Gastrocnemius medialis (tissue), 4 donors: ENCODE results near the gene USB1. TPM values are rescaled to one million over a fixed set of nuclear protein-coding genes. Genes with fewer than 3 reads are reported as not detected.

Experiments
- ATAC-seq, 2 donors: fragments of 150-250 bp; one replicate each; pipeline ENCODE4 v1.9.1; 2016
- DNase-seq, 2 donors: peaks; one replicate each; pipeline ENCODE4 v3.0.0-alpha.2; 2019
- H3K27ac ChIP-seq, 4 donors: fragments of 200-600 bp; sonication (generic); 1 replicate in 1 of 4; 2 replicates in 3 of 4; pipeline ENCODE4 v1.5.1; 2016 to 2018; ENCODE audit warnings: mild to moderate bottlenecking in 2 of 4, moderate library complexity in 1 of 4
- H3K27me3 ChIP-seq, 3 donors: fragments of 200-600 bp; sonication (generic) in 2 of 3; 1 replicate in 1 of 3; 2 replicates in 2 of 3; pipeline versions ENCODE4 v1.5.1 to v1.6.0; 2016 to 2019; ENCODE audit warnings: mild to moderate bottlenecking in 1 of 3, moderate library complexity in 1 of 3
- H3K36me3 ChIP-seq, 2 donors: fragments of 200-600 bp; sonication (generic) in 1 of 2; one replicate each; pipeline ENCODE4 v1.5.1; 2017 to 2018
- H3K4me1 ChIP-seq, 2 donors: fragments of 200-600 bp; sonication (generic) in 1 of 2; one replicate each; pipeline ENCODE4 v1.5.1; 2016 to 2017; ENCODE audit warnings: mild to moderate bottlenecking in 2 of 2
- H3K4me3 ChIP-seq, 4 donors: fragments of 200-600 bp; sonication (generic) in 3 of 4; 1 replicate in 1 of 4; 2 replicates in 3 of 4; pipeline ENCODE4 v1.5.1; 2016 to 2019; ENCODE audit warnings: mild to moderate bottlenecking in 2 of 4
- H3K9me3 ChIP-seq, 3 donors: fragments of 200-600 bp; sonication (generic) in 2 of 3; 1 replicate in 1 of 3; 2 replicates in 2 of 3; pipeline ENCODE4 v1.5.1; 2016 to 2019
- POLR2A ChIP-seq, 2 donors: fragments of 450-650 bp; IDR thresholded peaks; one replicate each; pipeline ENCODE4 v1.6.1; 2017; ENCODE audit warnings: antibody characterized with exemption in 2 of 2, mild to moderate bottlenecking in 2 of 2, moderate library complexity in 2 of 2
- in situ Hi-C, 4 donors: fragments of 200-750 bp; cut with MboI; loops; one replicate each; pipeline versions ENCODE4 v1.15.0 to v1.8.0; 2017; ENCODE audit warnings: low sequenced_read_pairs in 4 of 4
- intact Hi-C: fragments of 100-400 bp; cut with DNase I; formaldehyde crosslinking; loops from one replicate; pipeline ENCODE4 v1.15.1; 2023; ENCODE audit warnings: low total_unique reads
- total RNA-seq, 4 donors: library from RNA; depleted of rRNA; stranded (reverse); fragments of >200 nt; gene quantifications; one replicate each; pipeline versions ENCODE4 v1.1.0 to v1.2.3, GENCODE V29; 2016
- TF ChIP-seq, protein P1 (sequence below), 5 experiments: fragments of 450-650 bp in 3 of 5; fragments of 200-600 bp in 2 of 5; sonication (generic) in 2 of 5; IDR thresholded peaks in 4 of 5; conservative IDR thresholded peaks in 1 of 5; 1 replicate in 4 of 5; 2 replicates in 1 of 5; pipeline ENCODE4 v1.5.1; 2016 to 2019; ENCODE audit warnings: antibody characterized with exemption in 5 of 5, mild to moderate bottlenecking in 3 of 5, moderate library complexity in 3 of 5

Gene USB1
- total RNA-seq, 4 donors from 2014 or later, result 5.7 to 31.2 (median 15.9) TPM

GRCh38 chr16:58039829-58040495 is 38.8 kb downstream of the USB1 start:
- H3K9me3 ChIP-seq, result no peaks in the 10 kb centered on the region
- H3K27ac ChIP-seq, result no peak overlapping the region
- H3K27me3 ChIP-seq, result no peaks in the 10 kb centered on the region
- H3K4me3 ChIP-seq, result no peak overlapping the region
- H3K36me3 ChIP-seq, result peaks cover 0 to 18% of the 10 kb centered on the region in 2 donors
- no peak for DNase-seq
- no peak for ATAC-seq
- H3K4me1 ChIP-seq, result peaks cover 12% of the 10 kb centered on the region in 2 donors
- TF ChIP-seq POLR2A (IDR thresholded peaks at IDR 0.05), result no peak
- TF ChIP-seq, protein P1, sequence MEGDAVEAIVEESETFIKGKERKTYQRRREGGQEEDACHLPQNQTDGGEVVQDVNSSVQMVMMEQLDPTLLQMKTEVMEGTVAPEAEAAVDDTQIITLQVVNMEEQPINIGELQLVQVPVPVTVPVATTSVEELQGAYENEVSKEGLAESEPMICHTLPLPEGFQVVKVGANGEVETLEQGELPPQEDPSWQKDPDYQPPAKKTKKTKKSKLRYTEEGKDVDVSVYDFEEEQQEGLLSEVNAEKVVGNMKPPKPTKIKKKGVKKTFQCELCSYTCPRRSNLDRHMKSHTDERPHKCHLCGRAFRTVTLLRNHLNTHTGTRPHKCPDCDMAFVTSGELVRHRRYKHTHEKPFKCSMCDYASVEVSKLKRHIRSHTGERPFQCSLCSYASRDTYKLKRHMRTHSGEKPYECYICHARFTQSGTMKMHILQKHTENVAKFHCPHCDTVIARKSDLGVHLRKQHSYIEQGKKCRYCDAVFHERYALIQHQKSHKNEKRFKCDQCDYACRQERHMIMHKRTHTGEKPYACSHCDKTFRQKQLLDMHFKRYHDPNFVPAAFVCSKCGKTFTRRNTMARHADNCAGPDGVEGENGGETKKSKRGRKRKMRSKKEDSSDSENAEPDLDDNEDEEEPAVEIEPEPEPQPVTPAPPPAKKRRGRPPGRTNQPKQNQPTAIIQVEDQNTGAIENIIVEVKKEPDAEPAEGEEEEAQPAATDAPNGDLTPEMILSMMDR (IDR thresholded peaks at IDR 0.05 in 4 of 5, conservative IDR thresholded peaks at IDR 0.05 in 1 of 5), result no peak
- in situ Hi-C loops (no loop called here), intact Hi-C loops (no loop called here)

DNA sequence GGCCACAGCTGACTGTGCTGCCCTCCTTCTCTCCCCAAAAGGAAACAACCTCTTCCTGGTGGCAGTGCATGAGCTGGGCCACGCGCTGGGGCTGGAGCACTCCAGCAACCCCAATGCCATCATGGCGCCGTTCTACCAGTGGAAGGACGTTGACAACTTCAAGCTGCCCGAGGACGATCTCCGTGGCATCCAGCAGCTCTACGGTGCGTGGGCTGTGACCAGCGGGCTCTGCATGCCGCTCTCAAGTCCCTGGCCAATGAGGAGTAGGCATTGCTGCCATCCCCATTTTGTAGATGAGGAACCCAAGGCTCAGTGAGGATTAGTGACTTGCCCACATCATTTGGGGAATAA is 39.3 kb downstream of the USB1 start:
- peaks cover 0 to 20% of the 10 kb centered on the region in 2 donors for H3K36me3 ChIP-seq
- TF ChIP-seq POLR2A (IDR thresholded peaks at IDR 0.05), result no peak
- TF ChIP-seq, protein P1 (IDR thresholded peaks at IDR 0.05 in 4 of 5, conservative IDR thresholded peaks at IDR 0.05 in 1 of 5), result no peak
- in situ Hi-C loops (no loop called here), intact Hi-C loops (no loop called here)
- DNase-seq (no peak), ATAC-seq (no peak)
- H3K9me3 ChIP-seq, result no peaks in the 10 kb centered on the region
- H3K4me1 ChIP-seq, result peaks cover 11% of the 10 kb centered on the region in 2 donors
- H3K4me3 ChIP-seq, result no peak overlapping the region
- no peak overlapping the region for H3K27ac ChIP-seq
- no peaks in the 10 kb centered on the region for H3K27me3 ChIP-seq

- Histone ChIP-seq H3K27me3 (no peaks in the 10 kb centered on the region), H3K4me1 (peaks cover 5 to 6% of the 10 kb centered on the region in 2 donors), H3K36me3 (peaks cover 0 to 20% of the 10 kb centered on the region in 2 donors), H3K4me3 (no peak overlapping the region), H3K9me3 (no peaks in the 10 kb centered on the region), H3K27ac (no peak overlapping the region)
- ATAC-seq (no peak), DNase-seq (no peak)
- no peak for TF ChIP-seq POLR2A (IDR thresholded peaks at IDR 0.05)
- TF ChIP-seq, protein P1 (IDR thresholded peaks at IDR 0.05 in 4 of 5, conservative IDR thresholded peaks at IDR 0.05 in 1 of 5), result no peak
- intact Hi-C loops, result no loop called here
- in situ Hi-C loops, result no loop called here
Measured at GRCh38 chr16:58040945-58041627, 39.9 kb downstream of the USB1 start.

GRCh38 chr16:58041628-58041955 is 40.4 kb downstream of the USB1 start:
- no peak overlapping the region for H3K4me3 ChIP-seq
- in situ Hi-C loops, result no loop called here
- H3K27me3 ChIP-seq, result no peaks in the 10 kb centered on the region
- H3K4me1 ChIP-seq, result peaks cover 0 to 1% of the 10 kb centered on the region in 2 donors
- H3K9me3 ChIP-seq, result no peaks in the 10 kb centered on the region
- H3K27ac ChIP-seq, result no peak overlapping the region
- DNase-seq (no peak), ATAC-seq (no peak)
- intact Hi-C loops, result no loop called here
- TF ChIP-seq, protein P1 (IDR thresholded peaks at IDR 0.05 in 4 of 5, conservative IDR thresholded peaks at IDR 0.05 in 1 of 5), result no peak
- TF ChIP-seq POLR2A (IDR thresholded peaks at IDR 0.05), result no peak
- peaks cover 0 to 20% of the 10 kb centered on the region in 2 donors for H3K36me3 ChIP-seq
